HG03378 (cell line): ENCODE data around the gene CCN6.
"Not testable (repeated sequence)": the region's sequence is repeated elsewhere in the genome, so short reads cannot be mapped to it uniquely, and the experiment has no call there.

Experiments
- ATAC-seq: cut with Tn5 transposase; IDR thresholded peaks from one replicate; pipeline ENCODE4 v1.9.1; 2021; ENCODE audit warnings: mild to moderate bottlenecking, moderate library complexity; ENCODE audit not compliant: unreplicated experiment

CCN6 gene

GRCh38 chr6:112029045-112029822 lies 24.7 kb upstream of the CCN6 start:
- no peak for ATAC-seq

GRCh38 chr6:112030206-112030960 lies 23.5 kb upstream of the CCN6 start:
- no peak for ATAC-seq

- no peak for ATAC-seq
Measured at GRCh38 chr6:112030961-112031660, 22.8 kb upstream of the CCN6 start.

DNA sequence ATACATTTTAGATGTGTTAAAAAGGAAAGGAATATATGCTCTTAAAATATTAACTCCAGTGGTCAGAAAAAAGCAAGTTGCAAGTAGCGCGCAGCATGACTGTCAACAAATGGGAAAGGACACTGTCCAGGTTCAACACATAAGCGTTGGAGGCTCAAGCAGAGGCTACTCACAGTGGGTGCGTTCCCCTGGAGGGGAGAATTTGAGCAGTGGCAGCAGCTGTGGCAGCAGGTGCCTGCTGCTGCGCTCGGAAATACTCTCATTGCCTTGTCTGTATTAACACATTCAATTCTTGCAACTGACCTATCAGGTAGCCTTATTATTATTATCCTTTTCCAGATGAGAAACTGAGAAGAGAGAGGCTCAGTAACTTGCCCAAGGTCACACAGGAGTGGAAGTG lies 21.9 kb upstream of the CCN6 start:
- ATAC-seq, result no peak

GRCh38 chr6:112032728-112033127 lies 21.2 kb upstream of the CCN6 start:
- no peak for ATAC-seq

GRCh38 chr6:112033791-112034615 lies 19.9 kb upstream of the CCN6 start:
- ATAC-seq, result no peak

DNA sequence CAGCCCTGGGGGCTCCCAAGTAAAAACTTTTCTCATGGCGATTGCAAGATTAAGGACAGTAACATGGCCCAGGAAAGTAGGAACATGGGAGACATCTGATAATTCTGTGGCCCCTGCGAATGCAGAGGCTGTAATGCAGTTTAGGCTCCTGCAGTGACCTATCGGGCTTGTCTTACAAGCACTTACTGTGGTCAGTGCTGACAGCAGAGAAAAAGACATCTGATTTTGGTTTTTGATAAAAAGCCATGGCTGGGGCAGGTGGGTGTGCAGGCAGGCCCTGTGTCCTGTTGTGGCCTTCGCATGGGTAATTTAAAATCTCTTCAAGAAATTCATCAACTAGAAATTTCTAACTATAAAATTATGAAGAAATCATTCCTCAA lies 19.3 kb upstream of the CCN6 start:
- no peak for ATAC-seq

DNA sequence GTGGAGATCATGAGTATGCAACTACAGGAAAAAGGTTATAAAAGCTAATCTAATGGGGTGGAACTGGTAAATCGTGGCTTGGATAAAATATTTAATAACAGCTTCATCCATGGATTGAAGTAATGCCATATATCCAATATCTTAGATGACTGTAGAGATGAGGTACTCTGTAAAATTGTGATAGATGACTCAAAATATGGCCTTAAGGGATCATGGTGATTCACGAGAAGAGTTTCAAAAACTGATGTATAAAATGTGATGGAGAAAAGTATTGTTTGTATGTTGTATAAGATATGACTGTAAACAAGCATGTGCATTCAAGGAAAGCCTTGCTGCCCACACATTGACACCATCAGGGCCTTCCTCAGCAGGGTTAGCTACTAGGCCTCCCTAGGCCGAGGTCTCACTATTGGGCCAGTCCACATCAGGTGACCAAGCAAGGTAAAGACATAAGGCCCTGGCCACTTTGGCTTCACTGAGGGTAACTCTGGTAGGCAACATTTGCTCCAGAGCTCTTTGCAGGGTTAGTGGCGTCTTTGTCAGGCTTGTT lies 17.7 kb upstream of the CCN6 start:
- no peak for ATAC-seq

- no peak for ATAC-seq
Measured at GRCh38 chr6:112037783-112038216, 16.1 kb upstream of the CCN6 start.

- ATAC-seq, result no peak
Measured at GRCh38 chr6:112038268-112038667, 15.6 kb upstream of the CCN6 start.

- ATAC-seq, result no peak
Measured at GRCh38 chr6:112038756-112039430, 15.0 kb upstream of the CCN6 start.

- no peak for ATAC-seq
Measured at GRCh38 chr6:112039431-112039770, 14.5 kb upstream of the CCN6 start.

DNA sequence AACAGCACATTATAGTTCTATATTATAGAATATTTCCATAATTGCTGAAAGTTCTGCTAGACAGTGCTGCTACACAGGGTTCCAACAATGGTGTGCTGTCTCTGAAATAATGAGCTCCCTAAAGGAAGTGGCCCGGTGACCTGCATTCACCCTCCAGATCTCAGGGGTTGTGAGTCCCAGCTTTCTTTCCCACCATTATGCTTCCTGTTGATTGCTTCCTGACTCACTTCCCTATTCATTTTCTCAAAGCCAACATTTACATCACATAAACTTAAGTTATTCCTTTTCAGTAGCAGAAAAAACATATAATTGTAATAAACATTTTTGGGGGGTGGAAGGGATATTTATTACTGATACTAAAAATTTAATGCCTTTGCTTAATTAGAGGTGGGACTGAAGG lies 12.9 kb upstream of the CCN6 start:
- ATAC-seq, result no peak

DNA sequence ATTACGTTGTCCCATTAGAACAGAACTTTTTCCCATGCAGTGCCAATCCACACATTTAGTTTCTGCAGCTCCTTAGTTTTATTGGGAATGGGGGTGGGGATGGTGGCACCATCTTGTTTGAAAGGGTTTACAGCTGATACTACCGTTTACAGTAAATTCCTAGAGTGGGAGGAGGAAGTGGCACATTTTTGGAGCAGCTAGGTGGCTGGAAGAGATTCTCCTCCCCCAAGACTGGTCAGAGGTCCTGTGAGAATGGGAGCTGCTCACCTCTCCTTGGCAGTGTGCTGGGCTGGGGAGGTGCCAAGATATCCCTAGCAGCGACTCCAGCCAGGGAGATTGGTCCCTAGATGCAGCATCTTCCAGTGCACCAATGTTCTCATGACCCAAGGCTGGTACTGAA lies 12.4 kb upstream of the CCN6 start:
- no peak for ATAC-seq

DNA sequence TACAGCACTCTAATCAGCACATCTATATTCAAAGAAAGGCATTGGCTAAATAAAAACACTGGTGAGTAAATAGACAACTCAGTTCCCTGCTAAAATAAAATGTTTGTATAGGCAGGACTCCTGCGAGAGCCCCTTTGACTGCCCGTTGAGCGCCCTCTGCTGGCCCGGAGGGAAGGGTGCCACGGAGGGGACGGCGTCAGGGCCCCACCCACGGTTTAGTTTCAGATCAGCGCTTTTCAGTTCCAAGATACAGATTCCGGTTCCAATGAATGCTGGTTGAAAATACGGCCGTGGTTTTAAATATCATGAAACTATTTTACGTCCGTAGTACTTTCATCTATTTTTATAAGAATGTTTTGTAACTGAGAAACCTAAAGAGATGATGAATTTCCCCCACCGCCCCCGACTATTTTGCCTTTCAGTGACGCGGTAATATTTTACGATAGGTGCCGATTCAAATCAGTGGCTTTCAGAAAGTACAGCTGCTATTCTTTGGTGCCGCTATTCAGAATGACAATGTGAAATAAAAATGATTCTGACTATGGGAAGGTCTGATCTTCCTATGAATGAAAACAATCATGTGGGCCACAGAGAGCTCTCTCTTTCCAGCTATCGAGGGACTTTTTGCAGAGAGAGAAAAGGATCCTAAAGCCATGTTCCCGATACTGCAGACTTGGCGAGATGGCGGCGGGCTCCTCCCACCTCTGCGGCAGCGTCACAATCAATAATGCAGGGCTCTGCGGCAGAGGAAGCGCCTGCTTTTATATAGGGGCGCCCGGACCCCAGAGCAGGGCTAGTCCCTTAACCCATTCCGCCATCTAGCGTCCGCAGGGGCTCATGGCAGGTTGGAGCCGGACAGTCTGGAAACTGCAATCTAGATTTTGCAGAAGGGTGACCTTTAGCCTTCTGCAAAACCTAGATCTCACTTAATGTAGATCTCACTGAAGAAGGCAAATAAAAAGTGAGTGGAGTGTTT lies 10.6 kb upstream of the CCN6 start:
- ATAC-seq, result peak; percentile 88

- no peak for ATAC-seq
Measured at GRCh38 chr6:112044196-112044595, 9.7 kb upstream of the CCN6 start.

DNA sequence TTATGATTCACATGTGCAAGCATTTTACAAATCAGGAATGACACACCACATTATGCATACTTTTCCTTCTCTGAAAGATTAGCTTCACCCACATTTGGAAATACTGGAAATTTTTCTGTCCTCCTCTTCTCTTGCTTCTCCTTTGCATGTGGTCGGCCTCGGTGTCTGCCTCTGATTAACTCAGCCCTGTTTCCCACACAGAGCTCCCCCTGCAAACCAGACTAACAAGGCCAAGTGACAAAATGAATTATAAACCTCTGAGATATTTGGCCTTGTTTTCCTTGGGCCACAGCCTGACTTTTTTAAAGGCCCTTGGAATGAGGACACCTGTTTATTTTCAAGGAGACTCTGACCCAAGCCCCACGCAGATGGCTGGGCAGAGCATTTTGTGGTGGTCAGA lies 9.0 kb upstream of the CCN6 start:
- ATAC-seq, result no peak

DNA sequence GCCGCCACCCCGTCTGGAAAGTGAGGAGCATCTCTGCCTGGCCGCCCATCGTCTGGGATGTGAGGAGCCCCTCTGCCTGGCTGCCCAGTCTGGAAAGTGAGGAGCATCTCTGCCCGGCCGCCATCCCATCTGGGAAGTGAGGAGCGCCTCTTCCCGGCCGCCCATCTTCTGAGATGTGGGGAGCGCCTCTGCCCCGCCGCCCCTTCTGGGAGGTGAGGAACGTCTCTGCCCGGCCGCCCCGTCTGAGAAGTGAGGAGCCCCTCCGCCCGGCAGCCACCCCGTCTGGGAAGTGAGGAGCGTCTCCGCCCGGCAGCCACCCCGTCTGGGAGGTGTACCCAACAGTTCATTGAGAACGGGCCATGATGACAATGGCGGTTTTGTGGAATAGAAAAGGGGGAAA lies 6.4 kb upstream of the CCN6 start:
- not testable (repeated sequence) for ATAC-seq
